Measurements from ENCODE around the gene FYCO1. TPM values are rescaled to one million over a fixed set of nuclear protein-coding genes. Genes with fewer than 3 reads are reported as not detected.

The FYCO1 gene
- 11.0 and 11.3 TPM in 2 replicates for total RNA-seq

GRCh38 chr3:45995236-45996192 is at the start of gene FYCO1:
Gene FYCO1, minus strand, starts transcription at chr3:45995824. Its CDS starts 10,914 bp downstream, at chr3:45984910.

GRCh38 chr3:46027021-46027705 is 31.5 kb upstream of the FYCO1 start, which contains the start of gene XCR1:
Gene XCR1, minus strand, starts transcription at chr3:46027483. Its CDS starts 5,536 bp downstream, at chr3:46021947.

GRCh38 chr3:45943207-45943846 is 52.3 kb downstream of the FYCO1 start, which contains the start of gene CXCR6:
Gene CXCR6, plus strand, starts transcription at chr3:45943464. Its CDS starts 3,018 bp downstream, at chr3:45946482.

GRCh38 chr3:45885979-45886705 is 109.5 kb downstream of the FYCO1 start, which contains the start of gene CCR9:
Gene CCR9, plus strand, starts transcription at chr3:45886543. Its CDS starts 8,391 bp downstream, at chr3:45894934.

Other genes with a start within 250 kb of the FYCO1 start
- gene SLC6A20, start 199.3 kb downstream of the FYCO1 start, total RNA-seq: not detected in 2 replicates
- 7.6 and 13.8 TPM in 2 replicates for gene LZTFL1, start 153.7 kb downstream of the FYCO1 start, total RNA-seq
- not detected in 2 replicates for gene CCR9, start 109.3 kb downstream of the FYCO1 start, total RNA-seq
- gene CXCR6, start 52.4 kb downstream of the FYCO1 start, total RNA-seq: 0.09 TPM in 1 of 2 replicates, not detected in the other
- not detected in 2 replicates for gene XCR1, start 31.7 kb upstream of the FYCO1 start, total RNA-seq
- not detected in 2 replicates for gene CCR1, start 212.5 kb upstream of the FYCO1 start, total RNA-seq
- not detected in 2 replicates for gene CCR3, start 246.6 kb upstream of the FYCO1 start, total RNA-seq

All from dermis lymphatic vessel endothelial cell (primary cell).